HepG2 (cell line): ENCODE data around the gene ENHO. TPM values are rescaled to one million over a fixed set of nuclear protein-coding genes. Genes with fewer than 3 reads are reported as not detected.
A peak's percentile ranks its signal among the peaks of the same experiment; 100 is the strongest.

Experiments
- FOXO1 ChIP-seq: sonication (generic); formaldehyde crosslinking; IDR thresholded peaks from 2 replicates; pipeline ENCODE4 v1.4.0; 2020; ENCODE audit warnings: missing genetic modification reagents
- HDAC1 ChIP-seq: sonication (generic); formaldehyde crosslinking; IDR thresholded peaks from 2 replicates; pipeline ENCODE4 v1.5.1; 2020; ENCODE audit warnings: mild to moderate bottlenecking, missing genetic modification reagents
- HMG20A ChIP-seq: IDR thresholded peaks from 2 replicates; pipeline ENCODE4 v1.6.1; 2016; ENCODE audit warnings: borderline replicate concordance
- HNF4A ChIP-seq: sonication (generic); formaldehyde crosslinking; IDR thresholded peaks from 2 replicates; pipeline ENCODE4 v1.4.0; 2020; ENCODE audit warnings: missing genetic modification reagents
- MNT ChIP-seq: fragments of 450-650 bp; IDR thresholded peaks from 2 replicates; pipeline ENCODE4 v1.6.1; 2016
- NFKBIZ ChIP-seq: IDR thresholded peaks from 2 replicates; pipeline ENCODE4 v1.6.1; 2018; ENCODE audit warnings: missing genetic modification reagents, missing compliant biosample characterization
- NR2F6 ChIP-seq, 2 experiments: IDR thresholded peaks; 2 replicates each; pipeline ENCODE4 v1.6.1; 2016; ENCODE audit warnings: antibody characterized with exemption in 1 of 2, mild to moderate bottlenecking in 1 of 2
- RBAK ChIP-seq: sonication (generic); formaldehyde crosslinking; IDR thresholded peaks from 2 replicates; pipeline ENCODE4 v1.5.1; 2020; ENCODE audit warnings: mild to moderate bottlenecking, missing genetic modification reagents
- SP140L ChIP-seq: sonication (generic); formaldehyde crosslinking; IDR thresholded peaks from 2 replicates; pipeline ENCODE4 v1.4.0; 2020; ENCODE audit warnings: missing genetic modification reagents, borderline replicate concordance
- TEAD3 ChIP-seq: optimal IDR thresholded peaks from 2 replicates; pipeline ENCODE3; 2016; ENCODE audit warnings: borderline replicate concordance
- ZBTB7A ChIP-seq: sonication (generic); formaldehyde crosslinking; IDR thresholded peaks from 2 replicates; pipeline ENCODE4 v1.8.0; 2022; ENCODE audit warnings: mild to moderate bottlenecking, missing genetic modification reagents
- ZGPAT ChIP-seq: IDR thresholded peaks from 2 replicates; pipeline ENCODE4 v1.6.1; 2016; ENCODE audit warnings: mild to moderate bottlenecking
- ZNF180 ChIP-seq: sonication (generic); formaldehyde crosslinking; IDR thresholded peaks from 2 replicates; pipeline ENCODE4 v1.4.0; 2020; ENCODE audit warnings: low read depth, missing genetic modification reagents, borderline replicate concordance
- ZNF407 ChIP-seq: sonication (generic); formaldehyde crosslinking; IDR thresholded peaks from one replicate; pipeline ENCODE4 v1.5.1; 2020; ENCODE audit warnings: mild to moderate bottlenecking, missing genetic modification reagents; ENCODE audit errors: not compliant biosample characterization
- ZNF770 ChIP-seq: sonication (generic); formaldehyde crosslinking; IDR thresholded peaks from 2 replicates; pipeline ENCODE4 v1.5.0; 2020; ENCODE audit warnings: mild to moderate bottlenecking, missing genetic modification reagents
- ZNF775 ChIP-seq: sonication (generic); formaldehyde crosslinking; IDR thresholded peaks from 2 replicates; pipeline ENCODE4 v1.4.0; 2020; ENCODE audit warnings: missing genetic modification reagents, mild to moderate bottlenecking, moderate library complexity, borderline replicate concordance
- ZNF780A ChIP-seq: sonication (generic); formaldehyde crosslinking; IDR thresholded peaks from 2 replicates; pipeline ENCODE4 v1.8.0; 2022; ENCODE audit warnings: mild to moderate bottlenecking, missing genetic modification reagents, moderate library complexity
- ZNF781 ChIP-seq: sonication (generic); formaldehyde crosslinking; IDR thresholded peaks from 2 replicates; pipeline ENCODE4 v1.5.1; 2020; ENCODE audit warnings: borderline replicate concordance, mild to moderate bottlenecking, missing genetic modification reagents; ENCODE audit errors: not compliant biosample characterization
- polyA plus RNA-seq, 8 experiments: library from polyadenylated mRNA; depleted of rRNA in 3 of 8; stranded (reverse) in 7 of 8; unstranded in 1 of 8; fragments of >200 nt; fragmentation: Illumina TruSeq in 4 of 8; extraction: Trizol in 4 of 8; gene quantifications; 2 replicates each; pipeline versions ENCODE4 v1.2.1 to v1.2.3, GENCODE V29; 2011 to 2016; ENCODE audit warnings: low read depth in 4 of 8, missing spikeins in 1 of 8, mixed read lengths in 1 of 8; ENCODE audit not compliant: insufficient read depth in 1 of 8
- total RNA-seq, 5 experiments: library from RNA; depleted of rRNA; stranded (reverse); fragments of >200 nt; fragmentation: Illumina TruSeq; extraction: Trizol; gene quantifications; 2 replicates each; pipeline ENCODE4 v1.2.3, GENCODE V29; 2016; ENCODE audit warnings: low read depth in 1 of 5

ENHO gene
- total and polyA plus RNA-seq, 2 of the 13 experiments (the other 11 are each of a cell fraction or from before 2014, with no cell fraction given) = 0.08 to 0.60 TPM

GRCh38 chr9:34544035-34544434 lies 21.2 kb upstream of the ENHO start (continued):
- TF ChIP-seq MNT = no peak
- no peak for TF ChIP-seq ZNF180
- no peak for TF ChIP-seq ZNF781 (CRISPR knock-in tag)
- peak; percentile 91 for TF ChIP-seq HNF4A
- TF ChIP-seq HDAC1 (CRISPR knock-in tag) = 0 out of 2 replicates have a peak, but pooled peaks have one; percentile 43
- 0 out of 2 replicates have a peak, but pooled peaks have one; percentile 72 for TF ChIP-seq ZNF780A
- no peak for TF ChIP-seq ZNF407 (CRISPR knock-in tag)
- TF ChIP-seq HMG20A (CRISPR knock-in tag) = peak; percentile 71
- no peak for TF ChIP-seq ZNF775 (CRISPR knock-in tag)
- TF ChIP-seq NFKBIZ (CRISPR knock-in tag) = no peak
- no peak for TF ChIP-seq ZNF770 (CRISPR knock-in tag)
- no peak for TF ChIP-seq ZBTB7A (CRISPR knock-in tag)
- TF ChIP-seq SP140L (CRISPR knock-in tag) = no peak
- TF ChIP-seq NR2F6 (IDR thresholded peaks at IDR 0.05) = peak; percentile 79
- TF ChIP-seq NR2F6 (CRISPR knock-in tag; IDR thresholded peaks at IDR 0.05) = peak; percentile 84
- peak; percentile 26 for TF ChIP-seq TEAD3 (CRISPR knock-in tag)
- TF ChIP-seq RBAK (CRISPR knock-in tag) = no peak
- peak; percentile 66; the same call in 1 of the 2 replicates for TF ChIP-seq FOXO1 (CRISPR knock-in tag)
- no peak for TF ChIP-seq ZGPAT (CRISPR knock-in tag)
